LNCaP clone FGC (cell line): ENCODE results near the gene PPP1R36.
A peak's percentile ranks its signal among the peaks of the same experiment; 100 is the strongest.

Experiments
- DNase-seq: peaks from one replicate; pipeline ENCODE4 v3.0.0-alpha.2; 2011; ENCODE audit warnings: low read depth
- H3K4me3 ChIP-seq: 2 replicates; pipeline ENCODE4 v1.5.1; 2011; ENCODE audit warnings: mild to moderate bottlenecking, low read depth, low read length, control low read depth
- TF ChIP-seq, protein P1 (sequence below): IDR thresholded peaks from 2 replicates; pipeline ENCODE4 v1.5.1; 2012; ENCODE audit warnings: mild to moderate bottlenecking; ENCODE audit not compliant: control insufficient read depth, insufficient read depth; ENCODE audit errors: extremely low read depth

The PPP1R36 gene

DNA sequence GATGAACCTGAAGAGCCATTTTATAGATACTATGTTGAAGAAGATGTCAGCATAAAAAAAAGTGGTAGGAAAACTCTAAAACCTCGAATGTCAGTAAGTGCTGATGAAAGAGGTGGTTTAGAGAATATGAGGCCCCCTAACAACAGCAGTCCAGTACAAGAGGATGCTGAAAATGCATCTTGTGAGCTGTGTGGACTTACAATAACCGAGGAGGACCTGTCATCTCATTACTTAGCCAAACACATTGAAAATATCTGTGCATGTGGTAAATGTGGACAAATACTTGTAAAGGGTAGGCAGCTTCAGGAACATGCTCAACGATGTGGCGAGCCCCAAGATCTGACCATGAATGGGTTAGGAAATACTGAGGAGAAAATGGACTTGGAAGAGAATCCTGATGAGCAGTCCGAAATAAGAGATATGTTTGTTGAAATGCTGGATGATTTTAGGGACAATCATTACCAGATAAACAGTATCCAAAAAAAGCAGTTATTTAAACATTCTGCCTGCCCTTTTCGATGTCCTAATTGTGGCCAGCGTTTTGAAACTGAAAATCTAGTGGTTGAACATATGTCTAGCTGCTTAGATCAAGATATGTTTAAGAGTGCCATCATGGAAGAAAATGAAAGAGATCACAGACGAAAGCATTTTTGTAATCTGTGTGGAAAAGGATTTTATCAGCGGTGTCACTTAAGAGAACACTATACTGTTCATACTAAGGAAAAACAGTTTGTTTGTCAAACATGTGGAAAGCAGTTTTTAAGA lies 27.0 kb upstream of the PPP1R36 start:
- H3K4me3 ChIP-seq, result no peak overlapping the region
- DNase-seq, result no peak
- TF ChIP-seq, protein P1, sequence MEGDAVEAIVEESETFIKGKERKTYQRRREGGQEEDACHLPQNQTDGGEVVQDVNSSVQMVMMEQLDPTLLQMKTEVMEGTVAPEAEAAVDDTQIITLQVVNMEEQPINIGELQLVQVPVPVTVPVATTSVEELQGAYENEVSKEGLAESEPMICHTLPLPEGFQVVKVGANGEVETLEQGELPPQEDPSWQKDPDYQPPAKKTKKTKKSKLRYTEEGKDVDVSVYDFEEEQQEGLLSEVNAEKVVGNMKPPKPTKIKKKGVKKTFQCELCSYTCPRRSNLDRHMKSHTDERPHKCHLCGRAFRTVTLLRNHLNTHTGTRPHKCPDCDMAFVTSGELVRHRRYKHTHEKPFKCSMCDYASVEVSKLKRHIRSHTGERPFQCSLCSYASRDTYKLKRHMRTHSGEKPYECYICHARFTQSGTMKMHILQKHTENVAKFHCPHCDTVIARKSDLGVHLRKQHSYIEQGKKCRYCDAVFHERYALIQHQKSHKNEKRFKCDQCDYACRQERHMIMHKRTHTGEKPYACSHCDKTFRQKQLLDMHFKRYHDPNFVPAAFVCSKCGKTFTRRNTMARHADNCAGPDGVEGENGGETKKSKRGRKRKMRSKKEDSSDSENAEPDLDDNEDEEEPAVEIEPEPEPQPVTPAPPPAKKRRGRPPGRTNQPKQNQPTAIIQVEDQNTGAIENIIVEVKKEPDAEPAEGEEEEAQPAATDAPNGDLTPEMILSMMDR, result no peak

DNA sequence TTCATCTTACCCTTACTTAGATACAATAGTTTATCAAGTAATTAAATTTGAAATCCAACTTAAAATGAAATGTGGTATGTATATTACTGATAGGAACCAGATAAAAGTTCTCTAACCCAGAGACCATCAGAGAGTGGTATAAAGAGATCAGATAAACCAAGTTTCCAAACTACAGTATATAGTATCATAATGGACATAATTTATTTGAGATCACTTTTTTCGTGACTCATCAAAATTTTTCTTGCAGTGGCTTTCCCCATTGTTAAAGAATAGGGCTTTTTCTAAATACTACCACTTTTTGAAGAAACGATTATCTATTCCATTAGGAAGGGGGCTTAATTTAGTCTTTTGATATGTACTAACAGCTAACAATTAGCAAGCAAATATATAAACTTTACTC lies 24.4 kb upstream of the PPP1R36 start:
- DNase-seq, result no peak
- TF ChIP-seq, protein P1, result no peak
- H3K4me3 ChIP-seq, result no peak overlapping the region

DNA sequence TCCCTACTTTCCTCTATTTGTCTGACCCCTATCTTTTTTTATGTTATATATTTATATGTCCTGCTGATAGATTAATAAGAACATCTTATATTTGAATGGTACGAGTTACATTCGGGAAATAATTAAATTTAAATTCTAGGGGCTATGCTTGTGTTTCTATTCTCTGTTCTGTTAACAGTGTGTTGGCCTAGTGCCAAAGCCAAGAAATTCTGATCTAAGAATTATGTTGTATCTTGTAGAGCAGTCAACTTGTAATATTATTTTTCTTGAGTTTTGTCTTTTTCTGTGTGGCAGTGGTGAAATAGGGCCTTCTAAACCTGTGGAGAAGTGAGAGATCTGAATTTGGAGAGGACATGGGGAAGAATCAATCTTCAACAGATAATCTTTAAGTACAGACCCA lies 18.2 kb upstream of the PPP1R36 start:
- H3K4me3 ChIP-seq, result no peak overlapping the region
- TF ChIP-seq, protein P1, result no peak

DNA sequence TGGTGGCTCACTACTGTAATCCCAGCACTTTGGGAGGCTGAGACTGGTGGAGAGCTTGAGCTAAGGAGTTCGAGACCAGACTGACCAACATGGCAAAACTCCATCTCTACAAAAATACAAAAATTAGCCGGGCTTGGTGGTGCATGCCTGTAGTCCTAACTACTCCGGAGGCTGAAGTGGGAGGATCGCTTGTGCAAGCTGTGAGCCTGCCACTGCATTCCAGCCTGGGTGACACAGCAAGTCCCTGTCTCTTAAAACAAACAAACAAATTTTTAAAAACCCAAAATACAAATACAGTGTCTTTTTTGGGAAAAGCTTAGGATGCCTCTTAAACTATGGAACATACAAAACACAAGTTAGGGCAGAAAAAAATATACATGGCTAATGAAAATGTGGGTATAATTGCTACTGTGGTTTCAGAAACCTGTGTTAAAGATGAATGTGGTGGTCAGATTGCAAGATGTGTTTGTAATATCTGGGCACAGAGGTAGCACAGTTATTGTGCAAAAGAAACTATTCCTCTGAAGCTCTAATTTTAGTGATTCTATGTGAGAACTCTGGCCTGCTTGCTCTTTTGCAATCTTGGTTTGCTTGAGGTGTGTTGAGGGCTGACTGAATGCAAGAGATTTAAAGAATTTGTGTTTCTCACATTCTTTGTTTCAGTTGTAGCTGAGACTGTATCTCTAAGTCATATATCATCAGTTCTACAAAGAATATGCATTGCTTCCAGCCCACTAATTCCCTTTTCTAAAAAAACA lies 13.1 kb upstream of the PPP1R36 start:
- no peak overlapping the region for H3K4me3 ChIP-seq
- TF ChIP-seq, protein P1, result no peak
- DNase-seq, result no peak

More for the DNA sequence above, 18.2 kb upstream of the PPP1R36 start:
- no peak for DNase-seq

DNA sequence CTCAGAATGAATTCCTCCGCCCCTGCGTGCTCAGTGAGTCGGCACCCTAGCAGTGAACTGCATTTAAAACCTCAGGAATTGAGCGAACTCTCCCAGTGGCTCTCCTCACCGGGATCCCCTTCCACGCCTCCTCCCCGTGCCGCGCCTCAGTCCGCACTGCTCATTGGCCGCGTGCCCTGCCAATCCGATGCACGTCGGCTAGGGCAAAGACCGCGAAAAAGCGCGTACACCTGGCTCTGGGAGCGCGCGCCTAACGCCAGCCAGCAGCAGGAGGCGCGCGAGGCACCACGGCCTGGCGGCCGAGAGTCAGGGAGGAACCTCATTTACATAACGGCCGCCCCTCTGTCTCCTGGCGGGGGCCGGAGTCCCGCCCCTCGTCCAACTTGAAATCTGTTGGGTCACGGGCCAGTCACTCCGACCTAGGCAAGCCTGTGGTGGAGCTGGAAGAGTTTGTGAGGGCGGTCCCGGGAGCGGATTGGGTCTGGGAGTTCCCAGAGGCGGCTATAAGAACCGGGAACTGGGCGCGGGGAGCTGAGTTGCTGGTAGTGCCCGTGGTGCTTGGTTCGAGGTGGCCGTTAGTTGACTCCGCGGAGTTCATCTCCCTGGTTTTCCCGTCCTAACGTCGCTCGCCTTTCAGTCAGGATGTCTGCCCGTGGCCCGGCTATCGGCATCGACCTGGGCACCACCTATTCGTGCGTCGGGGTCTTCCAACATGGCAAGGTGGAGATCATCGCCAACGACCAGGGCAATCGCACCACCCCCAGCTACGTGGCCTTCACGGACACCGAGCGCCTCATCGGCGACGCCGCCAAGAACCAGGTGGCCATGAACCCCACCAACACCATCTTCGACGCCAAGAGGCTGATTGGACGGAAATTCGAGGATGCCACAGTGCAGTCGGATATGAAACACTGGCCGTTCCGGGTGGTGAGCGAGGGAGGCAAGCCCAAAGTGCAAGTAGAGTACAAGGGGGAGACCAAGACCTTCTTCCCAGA lies 9.3 kb upstream of the PPP1R36 start, which contains the start of gene HSPA2:
Gene HSPA2 (plus strand): TSS at position 534 of the 995 bp plus-strand sequence. CDS start 109 bp downstream, at position 643.
- peak; percentile 76 for DNase-seq
- H3K4me3 ChIP-seq, result peak within 1 kb of the TSS; percentile 44
- TF ChIP-seq, protein P1, result peak; percentile 65

DNA sequence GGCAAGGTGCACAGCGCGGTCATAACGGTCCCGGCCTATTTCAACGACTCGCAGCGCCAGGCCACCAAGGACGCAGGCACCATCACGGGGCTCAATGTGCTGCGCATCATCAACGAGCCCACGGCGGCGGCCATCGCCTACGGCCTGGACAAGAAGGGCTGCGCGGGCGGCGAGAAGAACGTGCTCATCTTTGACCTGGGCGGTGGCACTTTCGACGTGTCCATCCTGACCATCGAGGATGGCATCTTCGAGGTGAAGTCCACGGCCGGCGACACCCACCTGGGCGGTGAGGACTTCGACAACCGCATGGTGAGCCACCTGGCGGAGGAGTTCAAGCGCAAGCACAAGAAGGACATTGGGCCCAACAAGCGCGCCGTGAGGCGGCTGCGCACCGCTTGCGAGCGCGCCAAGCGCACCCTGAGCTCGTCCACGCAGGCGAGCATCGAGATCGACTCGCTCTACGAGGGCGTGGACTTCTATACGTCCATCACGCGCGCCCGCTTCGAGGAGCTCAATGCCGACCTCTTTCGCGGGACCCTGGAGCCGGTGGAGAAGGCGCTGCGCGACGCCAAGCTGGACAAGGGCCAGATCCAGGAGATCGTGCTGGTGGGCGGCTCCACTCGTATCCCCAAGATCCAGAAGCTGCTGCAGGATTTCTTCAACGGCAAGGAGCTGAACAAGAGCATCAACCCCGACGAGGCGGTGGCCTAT lies 8.3 kb upstream of the PPP1R36 start:
- TF ChIP-seq, protein P1, result no peak
- DNase-seq, result no peak
- no peak overlapping the region for H3K4me3 ChIP-seq
